ENCODE data around the gene PROP1.

DNA sequence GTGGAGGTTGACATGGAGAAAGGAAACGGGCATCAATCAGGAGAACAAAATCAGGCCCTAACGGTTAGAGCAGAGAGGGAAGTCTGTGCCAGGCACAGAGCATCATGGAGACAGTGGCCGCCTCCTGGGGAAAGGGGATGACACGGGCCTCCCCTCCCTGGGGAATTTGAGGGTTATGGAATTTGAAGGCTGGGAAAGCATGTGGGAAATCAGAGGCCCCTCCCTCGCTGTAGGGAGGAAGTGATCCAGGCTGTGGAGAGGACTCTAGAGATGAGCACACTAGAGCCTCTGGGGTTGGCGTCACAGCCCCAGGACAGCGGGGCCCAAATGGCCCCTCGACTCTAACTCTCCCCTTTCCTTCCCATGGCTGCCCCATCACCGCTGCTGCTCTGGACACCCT is 36.7 kb downstream of the PROP1 start:
- TF ChIP-seq, protein P1, sequence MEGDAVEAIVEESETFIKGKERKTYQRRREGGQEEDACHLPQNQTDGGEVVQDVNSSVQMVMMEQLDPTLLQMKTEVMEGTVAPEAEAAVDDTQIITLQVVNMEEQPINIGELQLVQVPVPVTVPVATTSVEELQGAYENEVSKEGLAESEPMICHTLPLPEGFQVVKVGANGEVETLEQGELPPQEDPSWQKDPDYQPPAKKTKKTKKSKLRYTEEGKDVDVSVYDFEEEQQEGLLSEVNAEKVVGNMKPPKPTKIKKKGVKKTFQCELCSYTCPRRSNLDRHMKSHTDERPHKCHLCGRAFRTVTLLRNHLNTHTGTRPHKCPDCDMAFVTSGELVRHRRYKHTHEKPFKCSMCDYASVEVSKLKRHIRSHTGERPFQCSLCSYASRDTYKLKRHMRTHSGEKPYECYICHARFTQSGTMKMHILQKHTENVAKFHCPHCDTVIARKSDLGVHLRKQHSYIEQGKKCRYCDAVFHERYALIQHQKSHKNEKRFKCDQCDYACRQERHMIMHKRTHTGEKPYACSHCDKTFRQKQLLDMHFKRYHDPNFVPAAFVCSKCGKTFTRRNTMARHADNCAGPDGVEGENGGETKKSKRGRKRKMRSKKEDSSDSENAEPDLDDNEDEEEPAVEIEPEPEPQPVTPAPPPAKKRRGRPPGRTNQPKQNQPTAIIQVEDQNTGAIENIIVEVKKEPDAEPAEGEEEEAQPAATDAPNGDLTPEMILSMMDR (IDR thresholded peaks at IDR 0.05 in 2 of 3, conservative IDR thresholded peaks at IDR 0.05 in 1 of 3; ENCODE audit: borderline replicate concordance in 1 of 3, insufficient read depth in 1 of 3, low read depth in 2 of 3, low read length in 2 of 3): no peak
- TF ChIP-seq YY1 (IDR thresholded peaks at IDR 0.05; ENCODE audit: extremely low read depth, insufficient replicate concordance, low read depth, low read length): no peak
